ENCODE measurements around the gene SEPSECS.

GRCh38 chr4:25070545-25070944, 89.7 kb downstream of the SEPSECS start:
- no peak for TF ChIP-seq EP300 (IDR thresholded peaks at IDR 0.05)
- TF ChIP-seq CTCF (IDR thresholded peaks at IDR 0.05) = no peak
- TF ChIP-seq POLR2AphosphoS5 (IDR thresholded peaks at IDR 0.05) = no peak
- no peak for TF ChIP-seq POLR2A (IDR thresholded peaks at IDR 0.05)
